Transverse colon (tissue), 4 donors: ENCODE data around the gene RRAGD. TPM values are rescaled to one million over a fixed set of nuclear protein-coding genes. Genes with fewer than 3 reads are reported as not detected.

Experiments used
- DNase-seq: peaks from one replicate; pipeline ENCODE4 v3.0.0-alpha.2; 2019
- H3K27ac ChIP-seq, 4 donors: fragments of 200-600 bp; sonication (generic); 2 replicates each; pipeline ENCODE4 v1.5.1; 2016 to 2018; ENCODE audit warnings: inconsistent platforms in 4 of 4
- H3K27me3 ChIP-seq: fragments of 200-600 bp; sonication (generic); 2 replicates; pipeline ENCODE4 v1.5.1; 2017; ENCODE audit warnings: inconsistent platforms
- H3K36me3 ChIP-seq, 4 donors: fragments of 200-600 bp; sonication (generic); 2 replicates each; pipeline ENCODE4 v1.5.1; 2017 to 2019; ENCODE audit warnings: inconsistent platforms in 4 of 4
- H3K4me1 ChIP-seq, 4 donors: fragments of 200-600 bp; sonication (generic); 2 replicates each; pipeline ENCODE4 v1.5.1; 2017 to 2020; ENCODE audit warnings: inconsistent platforms in 4 of 4
- H3K4me3 ChIP-seq, 4 donors: fragments of 200-600 bp; sonication (generic); 1 replicate in 1 of 4; 2 replicates in 3 of 4; pipeline versions ENCODE4 v1.5.1 to v1.6.1; 2017 to 2019; ENCODE audit warnings: inconsistent platforms in 4 of 4
- H3K9me3 ChIP-seq, 2 donors: fragments of 200-600 bp; sonication (generic); 2 replicates each; pipeline ENCODE4 v1.5.1; 2017 to 2019; ENCODE audit warnings: inconsistent platforms in 2 of 2
- EP300 ChIP-seq: sonication (generic); formaldehyde crosslinking; IDR thresholded peaks from one replicate; pipeline ENCODE4 v1.6.1; 2017; ENCODE audit warnings: antibody characterized with exemption, low read depth
- POLR2A ChIP-seq: fragments of 450-650 bp; IDR thresholded peaks from one replicate; pipeline ENCODE4 v1.6.1; 2016; ENCODE audit warnings: antibody characterized with exemption, mild to moderate bottlenecking, moderate library complexity
- POLR2AphosphoS5 ChIP-seq, 3 donors: sonication (generic); formaldehyde crosslinking; IDR thresholded peaks; one replicate each; pipeline ENCODE4 v1.6.1; 2016; ENCODE audit warnings: antibody characterized with exemption in 3 of 3
- WGBS, 2 donors: methylation state at CpG; one replicate each; pipeline ENCODE4 v1.1.5; 2018; ENCODE audit warnings: low coverage in 1 of 2; 5-methylcytosine and 5-hydroxymethylcytosine counted together
- in situ Hi-C, 4 donors: fragments of 200-750 bp; cut with MboI; loops; one replicate each; pipeline versions ENCODE4 v1.15.0 to v1.15.1; 2017; ENCODE audit warnings: low sequenced_read_pairs in 3 of 4, low pct_ligation_motif_present in 1 of 4, low pct_unique_long_range_greater_than_20kb in 1 of 4
- intact Hi-C: fragments of 100-400 bp; cut with DNase I; formaldehyde crosslinking; loops from one replicate; pipeline ENCODE4 v1.15.1; 2023; ENCODE audit warnings: low total_unique reads
- total RNA-seq, 4 donors: library from RNA; depleted of rRNA; stranded (reverse); fragments of >200 nt; gene quantifications; one replicate each; pipeline ENCODE4 v1.1.0, GENCODE V29; 2016
- TF ChIP-seq, protein P1 (sequence below), 5 experiments: fragments of 200-600 bp in 3 of 5; fragments of 450-650 bp in 2 of 5; sonication (generic) in 3 of 5; IDR thresholded peaks; 1 replicate in 2 of 5; 2 replicates in 3 of 5; pipeline ENCODE4 v1.5.1; 2016 to 2017; ENCODE audit warnings: antibody characterized with exemption in 5 of 5, inconsistent platforms in 3 of 5, mild to moderate bottlenecking in 2 of 5, moderate library complexity in 1 of 5

RRAGD gene
- total RNA-seq, 4 donors from 2014 or later: 0.80 to 7.0 (median 2.2) TPM

DNA sequence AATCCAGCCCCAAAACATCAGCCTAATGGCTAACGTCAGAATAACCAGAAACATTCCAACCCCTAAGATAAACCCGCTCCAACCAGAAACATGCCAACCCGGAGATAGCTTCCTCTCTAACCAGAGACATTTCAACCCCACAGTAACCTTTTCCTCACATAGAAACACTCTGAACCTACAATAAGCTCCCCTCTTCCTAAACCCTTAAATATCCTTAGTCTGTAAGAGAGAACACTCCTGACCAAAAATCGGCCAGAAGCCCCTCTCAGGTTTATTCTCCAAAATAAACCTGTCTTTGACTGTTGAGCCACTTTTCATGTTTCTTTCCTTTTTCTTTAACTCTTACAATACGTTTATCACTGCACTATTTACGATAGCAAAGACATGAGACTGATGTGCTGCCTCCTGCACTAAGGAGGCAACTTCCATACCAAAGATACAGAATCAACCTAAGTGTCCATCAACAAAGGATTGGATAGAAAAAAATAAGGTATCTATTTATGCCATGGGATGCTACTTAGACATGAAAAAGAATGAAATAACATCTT, 92.0 kb downstream of the RRAGD start:
- 96 to 98% methylated on average over 5 to 6 of the region's 6 CpGs for WGBS, 2 donors

DNA sequence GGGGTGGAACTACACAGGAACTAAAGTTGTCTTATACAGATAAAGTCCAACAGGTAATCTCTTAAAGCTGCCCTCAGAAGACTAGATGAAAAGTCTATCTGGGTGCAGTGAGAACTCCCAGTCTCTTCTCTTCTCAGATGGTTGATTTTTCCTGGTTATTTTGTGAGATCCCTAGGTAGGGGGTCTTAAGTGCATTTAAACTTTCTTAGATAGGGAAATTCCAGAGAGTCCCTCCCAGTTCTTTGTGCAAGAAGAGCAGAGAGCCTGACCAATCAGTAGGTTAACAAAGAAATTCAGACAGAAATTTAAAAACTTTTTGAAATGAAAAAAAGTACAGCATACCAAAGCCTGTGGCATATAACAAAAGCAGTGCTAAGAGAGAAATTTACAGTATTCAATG, 95.0 kb downstream of the RRAGD start:
- intact Hi-C loops: no loop called here

More for the DNA sequence above, 92.0 kb downstream of the RRAGD start:
- Histone ChIP-seq H3K9me3 (no peaks in the 10 kb centered on the region), H3K4me3 (no peak overlapping the region), H3K36me3 (no peaks in the 10 kb centered on the region), H3K4me1 (no peaks in the 10 kb centered on the region), H3K27ac (no peak overlapping the region), H3K27me3 (no peaks in the 10 kb centered on the region)
- in situ Hi-C loops: no loop called here
- no peak for DNase-seq
- intact Hi-C loops: no loop called here
- no peak for TF ChIP-seq POLR2A

DNA sequence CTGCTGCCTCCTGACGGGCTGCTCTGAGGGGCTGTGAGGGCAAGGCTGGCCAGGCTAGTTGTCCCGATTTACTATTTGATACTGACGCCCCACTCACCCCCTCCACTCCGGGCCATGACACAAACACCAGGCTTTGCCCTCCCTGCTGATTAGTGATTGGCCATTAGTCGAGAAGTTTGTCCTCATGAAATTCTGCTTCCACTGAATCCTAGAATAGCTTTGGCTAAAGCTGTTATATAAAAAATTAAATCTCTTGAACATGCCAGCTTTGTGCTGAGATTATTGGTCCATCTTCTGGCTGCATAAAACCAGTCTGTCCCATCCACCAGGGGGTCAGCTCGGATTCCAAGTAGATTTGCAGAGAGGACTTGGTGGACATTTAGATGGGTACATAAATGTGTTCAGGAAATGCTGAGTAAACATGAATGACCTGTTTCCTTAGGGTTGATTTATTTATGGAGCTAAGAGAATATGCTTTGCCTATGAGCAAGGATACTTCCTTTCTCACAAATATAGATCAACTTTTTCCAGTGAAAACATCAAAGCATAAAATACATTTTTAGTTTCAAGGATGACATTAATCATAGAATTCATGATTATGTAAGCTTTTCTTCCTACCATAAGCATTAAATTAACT, 96.7 kb downstream of the RRAGD start, which contains the start of gene GABRR2:
Gene GABRR2 (minus strand): TSS at position 51 of the 637 bp plus-strand sequence. CDS start 134 bp downstream, outside the sequence.
- in situ Hi-C loops: no loop called here
- no peak for TF ChIP-seq EP300

More for the DNA sequence above, 95.0 kb downstream of the RRAGD start:
- no peak for DNase-seq
- no peaks in the 10 kb centered on the region for H3K9me3 ChIP-seq
- no peaks in the 10 kb centered on the region for H3K27me3 ChIP-seq
- no peak for TF ChIP-seq EP300
- TF ChIP-seq, protein P1, sequence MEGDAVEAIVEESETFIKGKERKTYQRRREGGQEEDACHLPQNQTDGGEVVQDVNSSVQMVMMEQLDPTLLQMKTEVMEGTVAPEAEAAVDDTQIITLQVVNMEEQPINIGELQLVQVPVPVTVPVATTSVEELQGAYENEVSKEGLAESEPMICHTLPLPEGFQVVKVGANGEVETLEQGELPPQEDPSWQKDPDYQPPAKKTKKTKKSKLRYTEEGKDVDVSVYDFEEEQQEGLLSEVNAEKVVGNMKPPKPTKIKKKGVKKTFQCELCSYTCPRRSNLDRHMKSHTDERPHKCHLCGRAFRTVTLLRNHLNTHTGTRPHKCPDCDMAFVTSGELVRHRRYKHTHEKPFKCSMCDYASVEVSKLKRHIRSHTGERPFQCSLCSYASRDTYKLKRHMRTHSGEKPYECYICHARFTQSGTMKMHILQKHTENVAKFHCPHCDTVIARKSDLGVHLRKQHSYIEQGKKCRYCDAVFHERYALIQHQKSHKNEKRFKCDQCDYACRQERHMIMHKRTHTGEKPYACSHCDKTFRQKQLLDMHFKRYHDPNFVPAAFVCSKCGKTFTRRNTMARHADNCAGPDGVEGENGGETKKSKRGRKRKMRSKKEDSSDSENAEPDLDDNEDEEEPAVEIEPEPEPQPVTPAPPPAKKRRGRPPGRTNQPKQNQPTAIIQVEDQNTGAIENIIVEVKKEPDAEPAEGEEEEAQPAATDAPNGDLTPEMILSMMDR (IDR thresholded peaks at IDR 0.05): no peak
- no peak for TF ChIP-seq POLR2AphosphoS5 (IDR thresholded peaks at IDR 0.05)
- TF ChIP-seq POLR2A: no peak
- H3K4me1 ChIP-seq: peaks cover 9 to 16% (median 12%) of the 10 kb centered on the region in 4 donors
- in situ Hi-C loops: no loop called here
- no peaks in the 10 kb centered on the region for H3K36me3 ChIP-seq
- no peak overlapping the region for H3K4me3 ChIP-seq
- no peak overlapping the region for H3K27ac ChIP-seq

DNA sequence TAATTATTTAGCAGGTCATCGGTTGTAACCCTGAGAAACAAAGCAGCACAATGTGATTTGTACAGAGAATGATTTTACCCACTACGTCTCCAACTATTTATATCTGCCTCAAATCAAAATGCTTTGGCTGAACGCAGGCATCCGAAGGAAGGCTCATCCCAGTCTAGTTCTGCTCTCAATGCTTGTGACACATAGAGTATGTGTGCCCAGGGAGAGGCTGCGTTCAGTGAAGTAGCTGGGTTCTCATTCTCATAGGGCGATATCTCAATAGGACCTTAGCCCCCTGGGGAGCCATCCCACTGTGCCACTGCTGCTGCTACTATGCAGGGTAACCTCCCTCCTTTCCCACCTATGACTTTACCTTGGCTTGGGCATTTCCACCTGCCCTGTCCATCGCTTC, 97.4 kb downstream of the RRAGD start:
- H3K4me1 ChIP-seq: peaks cover 13 to 30% (median 17%) of the 10 kb centered on the region in 4 donors
- no peaks in the 10 kb centered on the region for H3K27me3 ChIP-seq
- 89 to 96% methylated on average over 4 to 7 of the region's 7 CpGs for WGBS, 2 donors
- intact Hi-C loops (no loop called here), in situ Hi-C loops (no loop called here)
- no peaks in the 10 kb centered on the region for H3K36me3 ChIP-seq
- no peaks in the 10 kb centered on the region for H3K9me3 ChIP-seq
- H3K4me3 ChIP-seq: no peak overlapping the region
- H3K27ac ChIP-seq: no peak overlapping the region
- TF ChIP-seq, protein P1 (IDR thresholded peaks at IDR 0.05): no peak
- TF ChIP-seq EP300: no peak
- TF ChIP-seq POLR2AphosphoS5 (IDR thresholded peaks at IDR 0.05): no peak
- TF ChIP-seq POLR2A: no peak
- no peak for DNase-seq

More for the DNA sequence above, 96.7 kb downstream of the RRAGD start, which contains the start of gene GABRR2:
- Histone ChIP-seq H3K9me3 (no peaks in the 10 kb centered on the region), H3K4me3 (no peak within 1 kb of the TSS), H3K27me3 (no peaks in the 10 kb centered on the region), H3K4me1 (peaks cover 13 to 30% (median 17%) of the 10 kb centered on the region in 4 donors), H3K36me3 (no peaks in the 10 kb centered on the region), H3K27ac (no peak within 1 kb of the TSS)
- DNase-seq: no peak
- 89 to 90% methylated on average over 2 to 6 of the region's 6 CpGs for WGBS, 2 donors
- intact Hi-C loops: no loop called here

Other genes starting within 250 kb of the RRAGD start
- under 1 TPM in 1 of 4 donors, not detected in 3; 0.14 TPM for gene GABRR1, start 194.9 kb downstream of the RRAGD start, total RNA-seq
- 1 to 10 TPM in 3 of 4 donors, not detected in 1; 1.1 to 4.3 (median 1.2) TPM for gene GABRR2, start 97.0 kb downstream of the RRAGD start, total RNA-seq
- 10 to 100 TPM; 27.3 to 52.9 (median 38.2) TPM for gene UBE2J1, start 59.6 kb downstream of the RRAGD start, total RNA-seq
- 1 to 10 TPM; 2.7 to 9.4 (median 6.6) TPM for gene ANKRD6, start 20.9 kb upstream of the RRAGD start, total RNA-seq
- 10 to 100 TPM in 3 of 4 donors, 1 to 10 TPM in 1; 7.1 to 17.8 (median 16.4) TPM for gene LYRM2, start 226.5 kb upstream of the RRAGD start, total RNA-seq